ENCODE results near the gene LYZL2. TPM values are rescaled to one million over a fixed set of nuclear protein-coding genes. Genes with fewer than 3 reads are reported as not detected.

Gene LYZL2
- total RNA-seq, 2 donors from 2014 or later = 3.3 TPM; not detected in 1

DNA sequence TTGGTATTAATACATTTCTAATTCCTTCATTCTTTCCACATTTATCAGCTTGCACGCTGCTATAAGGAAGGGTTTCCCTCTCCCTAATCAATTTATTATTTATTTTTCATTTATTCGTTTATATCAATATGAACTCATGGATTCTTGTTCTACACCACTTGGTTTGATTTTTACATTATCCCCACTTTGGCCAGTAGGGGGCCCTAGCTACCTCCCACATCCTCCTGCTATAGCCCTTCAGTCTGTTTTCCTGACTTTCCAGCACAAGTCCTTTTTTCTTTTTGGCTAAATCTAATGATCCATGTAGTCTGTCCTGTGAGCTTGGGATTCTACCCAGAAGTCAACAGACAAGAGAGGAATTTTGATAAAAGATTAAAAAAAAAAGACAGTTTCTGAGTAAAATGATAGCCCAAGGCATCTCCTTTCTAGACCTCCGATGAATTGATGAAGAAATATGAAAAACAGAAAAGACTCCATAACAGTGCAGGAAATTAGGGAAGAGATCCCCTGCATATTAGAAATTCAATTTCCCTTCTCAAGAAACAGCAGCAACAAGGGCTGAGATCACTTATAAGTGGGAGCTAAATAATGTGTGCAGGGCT, 47.7 kb downstream of the LYZL2 start:
- H3K27ac ChIP-seq = no peak overlapping the region
- DNase-seq (ENCODE audit: low spot score) = no peak

DNA sequence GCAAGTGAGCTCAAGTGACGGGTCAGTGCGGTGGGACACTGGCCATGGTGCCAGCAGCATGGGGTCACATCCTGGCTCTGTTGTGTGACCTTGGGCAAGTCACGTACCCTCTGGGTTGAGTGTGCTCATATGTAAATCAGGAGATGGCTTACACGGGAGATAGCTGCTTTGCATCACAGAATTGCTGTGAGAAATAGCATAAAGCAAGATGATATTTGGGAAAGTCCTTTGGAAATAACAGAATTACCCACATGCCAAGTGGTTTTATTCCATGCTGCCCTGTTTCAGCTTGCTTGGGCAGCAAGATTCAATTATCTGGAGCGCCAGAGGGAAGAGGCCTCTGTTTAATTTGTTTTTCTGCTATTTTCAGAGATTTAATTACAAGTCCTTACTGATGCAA, 48.9 kb downstream of the LYZL2 start:
- no peaks in the 10 kb centered on the region for H3K36me3 ChIP-seq
- H3K4me3 ChIP-seq = no peak overlapping the region
- H3K4me1 ChIP-seq (replicated peaks) = no peaks in the 10 kb centered on the region
- DNase-seq (ENCODE audit: low spot score) = no peak
- WGBS = 81% methylated on average over 5 of the region's 5 CpGs
- intact Hi-C loops (cut with DNase I) = no loop called here
- no peaks in the 10 kb centered on the region for H3K27me3 ChIP-seq (replicated peaks; ENCODE audit: insufficient read depth)
- no peaks in the 10 kb centered on the region for H3K9me3 ChIP-seq
- TF ChIP-seq POLR2A (IDR thresholded peaks at IDR 0.05) = no peak
- H3K27ac ChIP-seq = no peak overlapping the region

More for the DNA sequence above, 47.7 kb downstream of the LYZL2 start:
- no peak overlapping the region for H3K4me3 ChIP-seq
- 58% methylated on average over 3 of the region's 3 CpGs for WGBS
- intact Hi-C loops (cut with DNase I) = no loop called here
- TF ChIP-seq, protein P1, sequence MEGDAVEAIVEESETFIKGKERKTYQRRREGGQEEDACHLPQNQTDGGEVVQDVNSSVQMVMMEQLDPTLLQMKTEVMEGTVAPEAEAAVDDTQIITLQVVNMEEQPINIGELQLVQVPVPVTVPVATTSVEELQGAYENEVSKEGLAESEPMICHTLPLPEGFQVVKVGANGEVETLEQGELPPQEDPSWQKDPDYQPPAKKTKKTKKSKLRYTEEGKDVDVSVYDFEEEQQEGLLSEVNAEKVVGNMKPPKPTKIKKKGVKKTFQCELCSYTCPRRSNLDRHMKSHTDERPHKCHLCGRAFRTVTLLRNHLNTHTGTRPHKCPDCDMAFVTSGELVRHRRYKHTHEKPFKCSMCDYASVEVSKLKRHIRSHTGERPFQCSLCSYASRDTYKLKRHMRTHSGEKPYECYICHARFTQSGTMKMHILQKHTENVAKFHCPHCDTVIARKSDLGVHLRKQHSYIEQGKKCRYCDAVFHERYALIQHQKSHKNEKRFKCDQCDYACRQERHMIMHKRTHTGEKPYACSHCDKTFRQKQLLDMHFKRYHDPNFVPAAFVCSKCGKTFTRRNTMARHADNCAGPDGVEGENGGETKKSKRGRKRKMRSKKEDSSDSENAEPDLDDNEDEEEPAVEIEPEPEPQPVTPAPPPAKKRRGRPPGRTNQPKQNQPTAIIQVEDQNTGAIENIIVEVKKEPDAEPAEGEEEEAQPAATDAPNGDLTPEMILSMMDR (IDR thresholded peaks at IDR 0.05) = peak in 3 of 4 experiments; percentile 27 to 48 (median 35)
- TF ChIP-seq POLR2AphosphoS5 (IDR thresholded peaks at IDR 0.05) (no peak), POLR2A (IDR thresholded peaks at IDR 0.05) (no peak)
- no peaks in the 10 kb centered on the region for H3K9me3 ChIP-seq
- H3K36me3 ChIP-seq = no peaks in the 10 kb centered on the region
- no peaks in the 10 kb centered on the region for H3K4me1 ChIP-seq (replicated peaks)
- no peaks in the 10 kb centered on the region for H3K27me3 ChIP-seq (replicated peaks; ENCODE audit: insufficient read depth)

DNA sequence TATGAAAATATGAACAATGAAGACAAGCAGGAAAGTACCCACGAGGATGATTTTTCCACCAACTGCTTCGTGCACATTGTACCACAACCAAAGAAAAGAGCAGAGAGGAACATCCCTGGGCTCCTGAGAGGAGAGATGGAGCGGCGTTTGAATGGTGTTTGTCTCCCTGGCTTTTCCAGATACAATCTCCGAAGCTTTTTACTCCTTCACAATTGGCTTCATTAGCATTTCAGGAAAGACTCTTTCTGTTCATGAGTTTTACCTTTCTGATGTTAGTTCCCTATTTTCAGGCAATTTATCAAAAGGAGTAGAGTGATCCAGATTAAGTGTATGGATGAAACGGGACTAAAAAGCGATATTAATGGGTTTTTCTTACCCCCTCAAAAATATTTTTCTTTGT, 49.3 kb downstream of the LYZL2 start:
- WGBS = 93% methylated on average over 7 of the region's 7 CpGs
- Histone ChIP-seq H3K9me3 (no peaks in the 10 kb centered on the region), H3K36me3 (no peaks in the 10 kb centered on the region), H3K4me3 (no peak overlapping the region), H3K4me1 (replicated peaks) (no peaks in the 10 kb centered on the region), H3K27me3 (replicated peaks; ENCODE audit: insufficient read depth) (no peaks in the 10 kb centered on the region), H3K27ac (no peak overlapping the region)
- intact Hi-C loops (cut with DNase I) = no loop called here
- TF ChIP-seq, protein P1 (IDR thresholded peaks at IDR 0.05) = no peak
- no peak for TF ChIP-seq POLR2AphosphoS5 (IDR thresholded peaks at IDR 0.05)
- TF ChIP-seq POLR2A (IDR thresholded peaks at IDR 0.05) = no peak
- DNase-seq (ENCODE audit: low spot score) = no peak

DNA sequence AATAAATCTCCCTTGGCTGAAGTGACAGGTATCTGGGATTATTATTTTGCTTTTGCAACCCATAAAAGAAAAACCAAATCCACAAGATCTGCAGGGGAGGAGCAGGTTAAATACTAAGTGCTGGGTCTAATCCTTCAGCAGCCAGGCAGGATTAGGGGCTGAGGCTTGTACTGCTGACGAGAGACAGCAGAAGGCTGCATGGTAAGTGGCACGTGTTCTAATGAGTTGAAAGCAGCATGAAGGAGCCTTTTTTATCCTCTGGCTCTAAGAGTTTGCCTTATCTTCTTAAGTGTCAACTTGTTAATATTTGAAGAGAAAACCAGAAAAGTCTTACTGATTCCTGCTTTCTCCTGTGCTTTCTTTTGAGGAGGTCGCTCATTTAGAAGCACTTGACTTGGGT, 50.0 kb downstream of the LYZL2 start:
- DNase-seq (ENCODE audit: low spot score) = no peak
- no peaks in the 10 kb centered on the region for H3K27me3 ChIP-seq (replicated peaks; ENCODE audit: insufficient read depth)
- no peaks in the 10 kb centered on the region for H3K4me1 ChIP-seq (replicated peaks)
- H3K36me3 ChIP-seq = no peaks in the 10 kb centered on the region
- no peak overlapping the region for H3K27ac ChIP-seq
- WGBS = 76% methylated on average over 3 of the region's 3 CpGs
- intact Hi-C loops (cut with DNase I) = no loop called here
- TF ChIP-seq, protein P1 (IDR thresholded peaks at IDR 0.05) = no peak
- TF ChIP-seq POLR2A (IDR thresholded peaks at IDR 0.05) (no peak), POLR2AphosphoS5 (IDR thresholded peaks at IDR 0.05) (no peak)
- no peaks in the 10 kb centered on the region for H3K9me3 ChIP-seq
- no peak overlapping the region for H3K4me3 ChIP-seq

DNA sequence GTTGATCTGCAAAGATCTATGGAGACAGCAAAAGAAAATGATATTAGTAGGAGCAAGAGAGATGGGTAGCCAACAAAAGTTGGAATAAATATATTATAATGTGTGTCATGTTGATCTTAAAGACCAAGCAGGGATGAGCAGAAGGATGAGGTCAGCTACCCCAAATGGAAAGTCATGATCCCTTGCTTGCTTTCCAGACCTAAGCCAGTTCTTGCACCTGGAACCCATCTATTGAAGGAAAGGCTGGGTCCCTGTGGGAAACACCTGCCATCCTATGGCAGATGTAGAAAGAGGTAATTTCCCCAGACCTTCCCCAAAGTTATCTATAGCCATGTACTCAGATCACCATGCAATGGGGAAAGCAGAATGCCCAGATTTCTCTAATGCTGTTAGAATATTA, 52.5 kb downstream of the LYZL2 start:
- Histone ChIP-seq H3K4me3 (no peak overlapping the region), H3K27me3 (replicated peaks; ENCODE audit: insufficient read depth) (no peaks in the 10 kb centered on the region), H3K9me3 (no peaks in the 10 kb centered on the region), H3K4me1 (replicated peaks) (no peaks in the 10 kb centered on the region), H3K27ac (no peak overlapping the region), H3K36me3 (no peaks in the 10 kb centered on the region)
- TF ChIP-seq POLR2A (IDR thresholded peaks at IDR 0.05) (no peak), POLR2AphosphoS5 (IDR thresholded peaks at IDR 0.05) (no peak)
- TF ChIP-seq, protein P1 (IDR thresholded peaks at IDR 0.05) = no peak
- DNase-seq (ENCODE audit: low spot score) = no peak
- intact Hi-C loops (cut with DNase I) = no loop called here

Data from prostate gland (tissue), 2 donors.